ENCODE measurements around the gene NUP93. TPM values are rescaled to one million over a fixed set of nuclear protein-coding genes. Genes with fewer than 3 reads are reported as not detected.

NUP93 gene
- total RNA-seq, 1 experiment from 2014 or later, result 74.7 TPM

GRCh38 chr16:56861092-56861610 is 131.2 kb downstream of the NUP93 start:
- ChIA-PET POLR2A (ENCODE audit: unreplicated experiment) (interaction anchor here (0.5 to 0.6 kb wide), 4 partner anchors 39 to 1198 kb away, joined by 3 to 6 read pairs (median 4); no protein-coding TSS in a partner anchor), CTCF (no interaction called here)
- H3F3A ChIP-seq (ENCODE audit: insufficient read depth, low read depth), result peaks cover 9% of the 10 kb centered on the region; the same call in 1 of the 2 replicates
- no peak overlapping the region for H3K4me3 ChIP-seq
- peak overlapping the region; percentile 39 for H3K4me2 ChIP-seq
- DNase-seq, result peak; percentile 84 to 89
- no peaks in the 10 kb centered on the region for H3K9me3 ChIP-seq (ENCODE audit: insufficient read depth, low read depth)
- H3K79me2 ChIP-seq (ENCODE audit: low read depth), result no peaks in the 10 kb centered on the region
- no TSS peak for BruUV-seq (replicated peaks)
- peak overlapping the region; percentile 38; the same call in 1 of the 2 replicates for H3K27ac ChIP-seq
- no peaks in the 10 kb centered on the region for H3K9me2 ChIP-seq (ENCODE audit: insufficient read depth)
- intact Hi-C loops (cut with micrococcal nuclease; ENCODE audit: unreplicated experiment), result loop anchor here (2.0 kb wide), 1 partner anchor 46 kb away; no protein-coding TSS in a partner anchor
- H4K20me1 ChIP-seq (ENCODE audit: insufficient read depth), result no peaks in the 10 kb centered on the region
- no peak overlapping the region for H2AFZ ChIP-seq
- TF ChIP-seq EZH2 (IDR thresholded peaks at IDR 0.05; ENCODE audit: low read depth) (no peak), CTCF (conservative IDR thresholded peaks at IDR 0.05) (no peak)
- peaks cover 26% of the 10 kb centered on the region for H3K4me1 ChIP-seq (replicated peaks; ENCODE audit: insufficient read depth)
- H3K36me3 ChIP-seq (ENCODE audit: low read depth), result no peaks in the 10 kb centered on the region
- no peaks in the 10 kb centered on the region for H3K27me3 ChIP-seq (ENCODE audit: insufficient read depth, low read depth)

GRCh38 chr16:56861756-56862155 is 131.8 kb downstream of the NUP93 start:
- intact Hi-C loops (cut with micrococcal nuclease; ENCODE audit: unreplicated experiment), result loop anchor here (2.0 kb wide), 1 partner anchor 47 kb away; no protein-coding TSS in a partner anchor
- no TSS peak for BruUV-seq (replicated peaks)
- H2AFZ ChIP-seq, result no peak overlapping the region
- no peaks in the 10 kb centered on the region for H3K9me2 ChIP-seq (ENCODE audit: insufficient read depth)
- peaks cover 26% of the 10 kb centered on the region for H3K4me1 ChIP-seq (replicated peaks; ENCODE audit: insufficient read depth)
- no peaks in the 10 kb centered on the region for H3K36me3 ChIP-seq (ENCODE audit: low read depth)
- no peak for DNase-seq
- H3K4me2 ChIP-seq, result peak overlapping the region; percentile 39
- H3K79me2 ChIP-seq (ENCODE audit: low read depth), result no peaks in the 10 kb centered on the region
- TF ChIP-seq EZH2 (IDR thresholded peaks at IDR 0.05; ENCODE audit: low read depth), result no peak
- TF ChIP-seq CTCF (conservative IDR thresholded peaks at IDR 0.05), result no peak
- H3K9me3 ChIP-seq (ENCODE audit: insufficient read depth, low read depth), result no peaks in the 10 kb centered on the region
- no peaks in the 10 kb centered on the region for H4K20me1 ChIP-seq (ENCODE audit: insufficient read depth)
- CTCF ChIA-PET, result no interaction called here
- H3F3A ChIP-seq (ENCODE audit: insufficient read depth, low read depth), result peaks cover 9% of the 10 kb centered on the region; the same call in 1 of the 2 replicates
- H3K27ac ChIP-seq, result peak overlapping the region; percentile 38
- no peaks in the 10 kb centered on the region for H3K27me3 ChIP-seq (ENCODE audit: insufficient read depth, low read depth)
- no peak overlapping the region for H3K4me3 ChIP-seq
- POLR2A ChIA-PET (ENCODE audit: unreplicated experiment), result no interaction called here

GRCh38 chr16:56862776-56863175 is 132.8 kb downstream of the NUP93 start:
- peaks cover 9% of the 10 kb centered on the region; the same call in 1 of the 2 replicates for H3F3A ChIP-seq (ENCODE audit: insufficient read depth, low read depth)
- H3K27ac ChIP-seq, result no peak overlapping the region
- no peaks in the 10 kb centered on the region for H4K20me1 ChIP-seq (ENCODE audit: insufficient read depth)
- no peak overlapping the region for H2AFZ ChIP-seq
- H3K27me3 ChIP-seq (ENCODE audit: insufficient read depth, low read depth), result no peaks in the 10 kb centered on the region
- no TSS peak for BruUV-seq (replicated peaks)
- POLR2A ChIA-PET (ENCODE audit: unreplicated experiment), result interaction anchor here (0.5 to 0.6 kb wide), 2 partner anchors 15 to 259 kb away, joined by 6 to 7 read pairs; no protein-coding TSS in a partner anchor
- no peaks in the 10 kb centered on the region for H3K36me3 ChIP-seq (ENCODE audit: low read depth)
- intact Hi-C loops (cut with micrococcal nuclease; ENCODE audit: unreplicated experiment), result no loop called here
- DNase-seq, result no peak
- H3K9me2 ChIP-seq (ENCODE audit: insufficient read depth), result no peaks in the 10 kb centered on the region
- CTCF ChIA-PET, result interaction anchor here (1.1 kb wide), 1 partner anchor 70 kb away, joined by 4 read pairs; no protein-coding TSS in a partner anchor
- peaks cover 26% of the 10 kb centered on the region for H3K4me1 ChIP-seq (replicated peaks; ENCODE audit: insufficient read depth)
- H3K9me3 ChIP-seq (ENCODE audit: insufficient read depth, low read depth), result no peaks in the 10 kb centered on the region
- H3K79me2 ChIP-seq (ENCODE audit: low read depth), result no peaks in the 10 kb centered on the region
- H3K4me3 ChIP-seq, result no peak overlapping the region
- TF ChIP-seq EZH2 (IDR thresholded peaks at IDR 0.05; ENCODE audit: low read depth) (no peak), CTCF (conservative IDR thresholded peaks at IDR 0.05) (no peak)
- no peak overlapping the region for H3K4me2 ChIP-seq
